Measurements from ENCODE around the gene CGAS.
"Not testable (repeated sequence)": the region's sequence is repeated elsewhere in the genome, so short reads cannot be mapped to it uniquely, and the experiment has no call there.

CGAS gene

GRCh38 chr6:73395875-73396274 is 56.2 kb downstream of the CGAS start:
- TF ChIP-seq CTCF (IDR thresholded peaks at IDR 0.05; ENCODE audit: extremely low read depth, missing control alignments): no peak
- DNase-seq (ENCODE audit: low spot score): no peak

GRCh38 chr6:73394577-73395354 is 57.3 kb downstream of the CGAS start, which contains the start of gene DDX43:
Gene DDX43, plus strand, starts transcription at chr6:73394828. Its CDS starts 78 bp downstream, at chr6:73394906.
- no peak for DNase-seq (ENCODE audit: low spot score)
- no peak for TF ChIP-seq CTCF (IDR thresholded peaks at IDR 0.05; ENCODE audit: extremely low read depth, missing control alignments)

GRCh38 chr6:73393278-73393677 is 58.8 kb downstream of the CGAS start:
- DNase-seq (ENCODE audit: low spot score): no peak
- TF ChIP-seq CTCF (IDR thresholded peaks at IDR 0.05; ENCODE audit: extremely low read depth, missing control alignments): no peak

GRCh38 chr6:73392188-73392587 is 59.9 kb downstream of the CGAS start:
- not testable (repeated sequence) for DNase-seq (ENCODE audit: low spot score)

GRCh38 chr6:73391675-73392074 is 60.4 kb downstream of the CGAS start:
- DNase-seq (ENCODE audit: low spot score): no peak

GRCh38 chr6:73389854-73390253 is 62.2 kb downstream of the CGAS start:
- TF ChIP-seq CTCF (IDR thresholded peaks at IDR 0.05; ENCODE audit: extremely low read depth, missing control alignments): no peak
- DNase-seq (ENCODE audit: low spot score): no peak

More at GRCh38 chr6:73391675-73392074, 60.4 kb downstream of the CGAS start:
- TF ChIP-seq CTCF (IDR thresholded peaks at IDR 0.05; ENCODE audit: extremely low read depth, missing control alignments): no peak

- DNase-seq (ENCODE audit: low spot score): peak; percentile 78
Observed at GRCh38 chr6:73388800-73389512, 63.1 kb downstream of the CGAS start.

More at GRCh38 chr6:73388800-73389512, 63.1 kb downstream of the CGAS start:
- peak; percentile 49 for TF ChIP-seq CTCF (IDR thresholded peaks at IDR 0.05; ENCODE audit: extremely low read depth, missing control alignments)

All from GM20000 (cell line).